Activated CD8-positive, alpha-beta memory T cell treated with anti-CD3 and anti-CD28 coated beads for 36 hours (primary cell): Measurements from ENCODE around the gene MAN1A1. TPM values are rescaled to one million over a fixed set of nuclear protein-coding genes. Genes with fewer than 3 reads are reported as not detected.

ENCODE experiments used
- CTCF ChIA-PET: fragments of 350-600 bp; sonication (Branson Sonifier 250); formaldehyde crosslinking; loops from one replicate; lab custom pipeline; 2021; ENCODE audit warnings: antibody characterized with exemption; lab: Charles Lee
- POLR2A ChIA-PET: fragments of 350-600 bp; sonication (Branson Sonifier 250); formaldehyde crosslinking; loops from one replicate; lab custom pipeline; 2021; ENCODE audit warnings: antibody characterized with exemption; lab: Charles Lee
- total RNA-seq, 2 experiments: library from RNA; stranded (reverse); gene quantifications; one replicate each; pipeline ENCODE4 v1.2.3, GENCODE V29; 2021

Gene MAN1A1
- total RNA-seq, 2 experiments from 2014 or later = 37.3 to 39.9 TPM

GRCh38 chr6:119348096-119348747 is 1.3 kb downstream of the MAN1A1 start:
- CTCF ChIA-PET = interaction anchor here (1.1 kb wide), 1 partner anchor 14 kb away, joined by 3 read pairs; no protein-coding TSS in a partner anchor
- POLR2A ChIA-PET = interaction anchor here (1.8 to 2.4 kb wide), 3 partner anchors 11 to 115 kb away, joined by 4 to 12 read pairs (median 7); no protein-coding TSS in a partner anchor

GRCh38 chr6:119347466-119348095 is 2.0 kb downstream of the MAN1A1 start:
- ChIA-PET CTCF (interaction anchor here (1.5 kb wide), 1 partner anchor 200 kb away, joined by 5 read pairs; no protein-coding TSS in a partner anchor), POLR2A (interaction anchor here (0.7 to 2.4 kb wide), 5 partner anchors 9 to 200 kb away, joined by 3 to 12 read pairs (median 4); no protein-coding TSS in a partner anchor)

DNA sequence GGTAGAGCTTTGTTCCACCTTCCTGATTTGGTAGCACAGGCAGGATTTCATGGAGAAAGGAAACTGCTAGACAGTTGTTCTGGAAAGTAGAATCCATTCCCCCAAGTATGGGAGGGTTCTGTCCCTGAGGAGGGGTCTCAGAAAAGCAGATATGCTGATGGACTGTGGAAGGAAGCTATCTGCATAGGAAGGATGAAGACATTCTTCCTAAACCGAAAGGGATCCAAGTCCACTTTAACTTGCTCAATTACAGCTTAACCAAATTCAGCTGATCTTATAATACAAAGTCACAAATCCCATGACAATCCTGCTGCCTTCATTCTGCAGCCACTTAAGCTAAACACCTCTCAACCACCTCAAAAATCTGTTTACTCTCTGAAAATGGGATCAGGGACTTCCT is 2.6 kb downstream of the MAN1A1 start:
- CTCF ChIA-PET = interaction anchor here (1.5 kb wide), 1 partner anchor 199 kb away, joined by 5 read pairs; no protein-coding TSS in a partner anchor
- POLR2A ChIA-PET = interaction anchor here (0.7 to 2.4 kb wide), 5 partner anchors 8 to 199 kb away, joined by 3 to 12 read pairs (median 4); no protein-coding TSS in a partner anchor

DNA sequence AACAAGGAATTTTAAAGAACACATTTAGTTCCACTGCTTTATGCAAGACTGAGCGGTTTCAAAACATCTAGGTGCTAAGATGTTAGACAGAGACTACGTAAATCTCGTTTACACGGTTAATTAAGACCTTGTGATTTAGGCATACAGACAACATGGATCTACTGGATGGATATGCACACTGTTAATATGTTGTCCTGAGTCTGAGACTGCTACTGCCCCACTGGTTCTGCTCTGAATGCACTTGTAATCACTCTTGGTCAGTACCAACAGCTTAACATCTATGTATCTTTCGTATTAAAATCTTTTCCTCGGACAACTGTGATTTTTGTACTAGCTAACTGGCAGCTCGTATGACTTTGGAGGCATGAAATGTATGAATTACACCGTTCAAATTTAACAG is 3.1 kb downstream of the MAN1A1 start:
- CTCF ChIA-PET = interaction anchor here (1.5 kb wide), 1 partner anchor 199 kb away, joined by 5 read pairs; no protein-coding TSS in a partner anchor

GRCh38 chr6:119345114-119345513 is 4.4 kb downstream of the MAN1A1 start:
- CTCF ChIA-PET = no interaction called here
- POLR2A ChIA-PET = interaction anchor here (0.7 kb wide), 2 partner anchors 98 to 401 kb away, joined by 3 to 4 read pairs; no protein-coding TSS in a partner anchor

More for the DNA sequence above, 3.1 kb downstream of the MAN1A1 start:
- POLR2A ChIA-PET = interaction anchor here (1.8 to 2.4 kb wide), 2 partner anchors 32 to 117 kb away, joined by 4 to 12 read pairs; no protein-coding TSS in a partner anchor

GRCh38 chr6:119344306-119344705 is 5.3 kb downstream of the MAN1A1 start:
- POLR2A ChIA-PET = no interaction called here

GRCh38 chr6:119343573-119344146 is 5.9 kb downstream of the MAN1A1 start:
- ChIA-PET POLR2A (no interaction called here), CTCF (interaction anchor here (0.7 kb wide), 1 partner anchor 32 kb away, joined by 3 read pairs; no protein-coding TSS in a partner anchor)

More at GRCh38 chr6:119344306-119344705, 5.3 kb downstream of the MAN1A1 start:
- CTCF ChIA-PET = interaction anchor here (0.6 kb wide), 1 partner anchor 567 kb away, joined by 5 read pairs; no protein-coding TSS in a partner anchor

DNA sequence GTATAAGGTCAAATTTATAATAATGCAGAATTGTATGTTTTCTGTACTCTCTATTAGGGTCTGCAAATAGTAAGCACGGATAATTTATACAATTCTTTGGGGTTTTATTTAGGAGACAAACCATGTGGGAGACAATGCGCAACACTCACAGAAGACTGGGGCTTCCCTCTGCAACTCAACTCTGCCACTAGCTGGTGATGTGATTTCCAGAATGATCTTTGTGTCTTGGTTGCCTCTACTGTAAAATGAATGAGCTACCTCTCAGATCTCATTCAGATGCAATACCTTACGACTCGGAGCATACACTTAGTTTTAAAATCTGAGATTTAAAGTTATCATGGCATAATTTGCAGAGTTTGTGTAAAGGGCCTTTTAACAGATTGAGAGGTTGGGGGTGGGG is 6.4 kb downstream of the MAN1A1 start:
- POLR2A ChIA-PET = no interaction called here

DNA sequence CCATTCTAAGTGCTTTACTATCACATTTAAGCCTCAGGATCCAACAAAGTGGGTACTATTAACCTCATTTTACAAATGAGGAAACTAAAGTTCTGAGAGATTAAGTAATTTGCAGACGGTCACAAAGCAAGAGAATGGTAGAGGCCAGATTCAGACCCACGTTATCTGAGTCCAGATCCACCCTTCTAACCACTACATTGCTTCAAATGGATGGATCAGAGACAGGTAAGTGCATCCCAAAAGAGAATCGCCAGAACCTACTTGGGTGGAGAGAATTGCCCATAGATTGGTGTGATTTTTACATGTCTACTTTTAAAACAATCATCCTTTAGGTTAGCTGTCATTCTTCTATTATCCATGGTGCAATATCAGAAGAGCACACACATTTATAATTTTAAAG is 7.1 kb downstream of the MAN1A1 start:
- ChIA-PET CTCF (no interaction called here), POLR2A (no interaction called here)

More for the DNA sequence above, 6.4 kb downstream of the MAN1A1 start:
- CTCF ChIA-PET = interaction anchor here (0.6 to 0.7 kb wide), 2 partner anchors 30 to 32 kb away, joined by 3 read pairs; no protein-coding TSS in a partner anchor

DNA sequence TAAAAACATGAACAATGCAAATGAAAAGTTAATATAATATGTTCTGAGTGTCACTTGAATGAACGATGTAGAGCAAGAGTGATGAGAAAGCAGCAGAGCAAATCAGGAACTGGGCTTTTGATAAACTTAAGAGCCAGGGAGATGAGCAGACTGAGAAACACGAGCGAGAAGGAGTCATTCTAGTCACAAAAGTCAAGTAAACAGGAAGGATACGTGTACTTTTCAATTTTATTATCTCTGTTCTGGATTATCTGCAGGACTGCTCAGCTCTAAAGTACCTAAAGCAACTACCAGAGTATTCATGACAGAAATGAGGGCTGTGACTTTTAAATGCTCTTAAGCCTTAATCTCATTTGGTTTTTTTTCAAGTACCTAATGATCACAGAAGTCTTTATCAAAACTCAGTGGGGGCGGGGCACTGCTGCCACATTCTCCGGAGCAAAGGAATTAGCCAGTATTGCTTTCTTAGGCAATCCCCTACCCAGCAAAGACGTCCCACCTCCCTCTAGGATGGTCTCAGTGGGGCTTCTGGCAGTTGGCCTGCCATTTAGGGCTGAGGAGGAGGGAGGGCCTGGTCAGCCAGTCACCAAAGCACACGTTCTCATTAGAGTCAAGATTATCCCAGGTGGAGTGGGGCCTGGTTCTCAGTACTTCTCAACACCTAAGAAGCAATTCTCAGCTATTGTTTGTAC is 8.6 kb downstream of the MAN1A1 start:
- POLR2A ChIA-PET = interaction anchor here (0.8 kb wide), 1 partner anchor 9 kb away, joined by 3 read pairs; no protein-coding TSS in a partner anchor
- CTCF ChIA-PET = interaction anchor here (1.0 kb wide), 1 partner anchor 9 kb away, joined by 3 read pairs; no protein-coding TSS in a partner anchor

- ChIA-PET POLR2A (no interaction called here), CTCF (interaction anchor here (0.5 kb wide), 1 partner anchor 26 kb away, joined by 3 read pairs; no protein-coding TSS in a partner anchor)
Observed at GRCh38 chr6:119339941-119340456, 9.6 kb downstream of the MAN1A1 start.

DNA sequence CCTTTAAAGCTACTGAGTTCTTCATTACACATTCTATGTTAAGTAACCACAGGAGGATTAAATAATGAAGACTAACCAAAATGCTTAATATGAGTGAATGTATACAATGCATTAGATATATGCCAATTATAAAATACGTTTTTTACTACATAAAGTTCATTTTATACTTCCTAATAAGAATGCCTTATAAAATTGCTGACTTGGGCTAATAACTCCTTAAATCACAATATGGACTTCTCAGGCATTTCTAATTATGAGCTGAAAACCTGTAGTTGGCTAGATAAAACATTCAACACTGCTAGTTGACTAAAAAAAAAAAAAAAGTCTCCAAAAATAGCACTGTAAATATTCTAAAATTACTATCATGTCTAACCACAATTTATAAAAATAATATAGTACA is 11.8 kb downstream of the MAN1A1 start:
- ChIA-PET POLR2A (interaction anchor here (1.6 kb wide), 1 partner anchor 10 kb away, joined by 7 read pairs; no protein-coding TSS in a partner anchor), CTCF (no interaction called here)

GRCh38 chr6:119337252-119337651 is 12.3 kb downstream of the MAN1A1 start:
- CTCF ChIA-PET = no interaction called here
- POLR2A ChIA-PET = interaction anchor here (1.6 kb wide), 1 partner anchor 11 kb away, joined by 7 read pairs; no protein-coding TSS in a partner anchor

DNA sequence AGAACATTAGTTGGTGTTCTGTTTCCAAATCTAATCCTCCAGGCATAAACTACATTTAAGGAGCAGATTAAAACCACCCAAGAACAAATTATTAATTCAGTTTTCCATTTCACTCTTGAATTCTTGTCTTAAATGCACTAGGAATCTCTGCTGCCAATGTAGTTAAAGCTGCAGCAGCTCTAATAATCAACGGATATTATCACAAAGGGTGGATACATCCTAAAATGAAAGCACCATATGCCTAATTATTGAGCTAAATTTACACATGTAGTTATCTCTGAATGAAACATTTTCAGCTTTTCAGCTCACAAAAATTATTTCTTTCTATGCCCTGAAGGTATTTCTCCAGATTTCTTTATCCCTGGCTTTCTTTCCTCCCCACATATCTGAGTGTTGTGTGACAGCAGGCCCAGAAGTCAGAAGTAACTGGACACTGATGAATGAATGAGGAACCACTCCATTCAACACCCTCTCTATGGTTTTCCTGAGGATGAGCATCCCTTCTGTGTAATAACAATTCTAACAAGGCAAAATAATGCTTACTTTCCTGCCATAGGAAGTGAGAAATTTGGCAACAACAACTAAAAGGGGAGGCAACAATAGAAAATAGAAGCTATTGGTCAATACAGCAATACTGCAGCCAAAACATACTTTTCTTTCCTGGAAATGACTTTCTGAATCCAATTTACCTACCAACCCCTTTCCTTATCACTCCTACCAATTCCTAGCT is 14.9 kb downstream of the MAN1A1 start:
- ChIA-PET POLR2A (no interaction called here), CTCF (interaction anchor here (0.8 kb wide), 1 partner anchor 14 kb away, joined by 3 read pairs; no protein-coding TSS in a partner anchor)

GRCh38 chr6:119333707-119334295 is 15.8 kb downstream of the MAN1A1 start:
- CTCF ChIA-PET = interaction anchor here (0.8 to 1.0 kb wide), 2 partner anchors 15 to 21 kb away, joined by 3 to 4 read pairs; no protein-coding TSS in a partner anchor
- POLR2A ChIA-PET = no interaction called here

DNA sequence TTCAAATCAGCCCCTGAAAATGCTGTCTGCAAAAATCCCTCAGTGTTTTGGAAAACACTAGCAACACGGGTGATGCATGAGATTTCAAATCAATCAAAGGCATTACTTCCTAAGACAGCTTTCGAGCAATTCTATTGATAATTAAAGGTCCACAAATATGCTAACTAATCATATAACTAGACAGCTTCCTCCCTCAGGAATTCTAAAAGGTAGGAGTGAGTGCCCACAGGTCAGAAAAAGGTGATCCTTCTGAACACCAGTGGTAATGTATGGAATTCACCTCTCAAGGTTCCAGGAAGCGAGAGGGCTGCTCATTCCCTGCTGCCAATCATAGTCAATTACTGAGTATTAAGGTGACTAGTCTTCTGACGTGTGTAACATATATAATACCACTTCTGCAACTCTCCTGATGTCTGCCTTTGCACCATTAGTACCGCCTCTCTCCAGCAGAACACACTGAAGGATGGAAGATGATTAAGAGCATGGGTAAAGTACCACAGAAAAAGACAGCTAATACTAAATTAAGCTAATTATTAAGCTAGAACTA is 16.4 kb downstream of the MAN1A1 start:
- ChIA-PET POLR2A (no interaction called here), CTCF (interaction anchor here (1.0 kb wide), 1 partner anchor 20 kb away, joined by 4 read pairs; no protein-coding TSS in a partner anchor)
